ENCODE measurements around the gene DESI1.

DESI1 gene

DNA sequence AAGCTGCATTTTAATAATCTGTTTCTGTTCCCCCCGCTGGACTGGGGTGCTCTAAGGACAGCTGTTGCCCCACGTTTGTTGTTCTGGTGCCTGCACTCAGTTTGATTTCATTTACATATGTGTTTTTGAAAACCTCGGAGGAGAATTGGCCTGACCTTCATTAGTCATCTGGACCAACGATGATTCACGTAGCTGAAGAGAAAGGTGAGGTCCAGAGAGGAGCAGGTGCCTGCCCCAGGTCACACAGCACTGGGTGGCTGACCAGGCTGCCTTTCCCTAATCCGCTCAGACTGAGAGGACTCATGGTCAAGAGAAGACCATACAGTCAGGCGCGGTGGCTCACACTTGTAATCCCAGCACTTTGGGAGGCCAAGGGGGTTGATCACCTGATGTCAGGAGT, 56.3 kb downstream of the DESI1 start:
- no peaks in the 10 kb centered on the region for H3K9me2 ChIP-seq (ENCODE audit: low read depth, low read length)
- H3F3A ChIP-seq (ENCODE audit: insufficient read depth, low read length) = no peaks in the 10 kb centered on the region
- no peaks in the 10 kb centered on the region for H3K9me3 ChIP-seq (ENCODE audit: low read length)
- H3K79me2 ChIP-seq (ENCODE audit: insufficient read depth, low read length) = no peaks in the 10 kb centered on the region
- no peak overlapping the region for H3K9ac ChIP-seq (ENCODE audit: low read length)
- no peak overlapping the region for H2AFZ ChIP-seq (ENCODE audit: low read length)
- no peak overlapping the region for H3K4me3 ChIP-seq (ENCODE audit: low read depth, low read length, poor library complexity, severe bottlenecking)
- no peaks in the 10 kb centered on the region for H3K36me3 ChIP-seq (ENCODE audit: insufficient read depth, low read length)
- no peak overlapping the region for H3K4me2 ChIP-seq (ENCODE audit: low read length)
- TF ChIP-seq, protein P1, sequence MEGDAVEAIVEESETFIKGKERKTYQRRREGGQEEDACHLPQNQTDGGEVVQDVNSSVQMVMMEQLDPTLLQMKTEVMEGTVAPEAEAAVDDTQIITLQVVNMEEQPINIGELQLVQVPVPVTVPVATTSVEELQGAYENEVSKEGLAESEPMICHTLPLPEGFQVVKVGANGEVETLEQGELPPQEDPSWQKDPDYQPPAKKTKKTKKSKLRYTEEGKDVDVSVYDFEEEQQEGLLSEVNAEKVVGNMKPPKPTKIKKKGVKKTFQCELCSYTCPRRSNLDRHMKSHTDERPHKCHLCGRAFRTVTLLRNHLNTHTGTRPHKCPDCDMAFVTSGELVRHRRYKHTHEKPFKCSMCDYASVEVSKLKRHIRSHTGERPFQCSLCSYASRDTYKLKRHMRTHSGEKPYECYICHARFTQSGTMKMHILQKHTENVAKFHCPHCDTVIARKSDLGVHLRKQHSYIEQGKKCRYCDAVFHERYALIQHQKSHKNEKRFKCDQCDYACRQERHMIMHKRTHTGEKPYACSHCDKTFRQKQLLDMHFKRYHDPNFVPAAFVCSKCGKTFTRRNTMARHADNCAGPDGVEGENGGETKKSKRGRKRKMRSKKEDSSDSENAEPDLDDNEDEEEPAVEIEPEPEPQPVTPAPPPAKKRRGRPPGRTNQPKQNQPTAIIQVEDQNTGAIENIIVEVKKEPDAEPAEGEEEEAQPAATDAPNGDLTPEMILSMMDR (IDR thresholded peaks at IDR 0.05; ENCODE audit: low read length) = no peak
- TF ChIP-seq EZH2 (IDR thresholded peaks at IDR 0.05; ENCODE audit: borderline replicate concordance, low read length) = no peak
- H3K4me1 ChIP-seq (ENCODE audit: insufficient read depth, low read length, severe bottlenecking) = no peaks in the 10 kb centered on the region
- no peaks in the 10 kb centered on the region for H4K20me1 ChIP-seq (ENCODE audit: insufficient read depth, low read length)
- no peak overlapping the region for H3K27ac ChIP-seq (ENCODE audit: low read depth, low read length, poor library complexity, severe bottlenecking)
- no peaks in the 10 kb centered on the region; the same call in 1 of the 2 replicates for H3K27me3 ChIP-seq (ENCODE audit: insufficient read depth, low read length)

DNA sequence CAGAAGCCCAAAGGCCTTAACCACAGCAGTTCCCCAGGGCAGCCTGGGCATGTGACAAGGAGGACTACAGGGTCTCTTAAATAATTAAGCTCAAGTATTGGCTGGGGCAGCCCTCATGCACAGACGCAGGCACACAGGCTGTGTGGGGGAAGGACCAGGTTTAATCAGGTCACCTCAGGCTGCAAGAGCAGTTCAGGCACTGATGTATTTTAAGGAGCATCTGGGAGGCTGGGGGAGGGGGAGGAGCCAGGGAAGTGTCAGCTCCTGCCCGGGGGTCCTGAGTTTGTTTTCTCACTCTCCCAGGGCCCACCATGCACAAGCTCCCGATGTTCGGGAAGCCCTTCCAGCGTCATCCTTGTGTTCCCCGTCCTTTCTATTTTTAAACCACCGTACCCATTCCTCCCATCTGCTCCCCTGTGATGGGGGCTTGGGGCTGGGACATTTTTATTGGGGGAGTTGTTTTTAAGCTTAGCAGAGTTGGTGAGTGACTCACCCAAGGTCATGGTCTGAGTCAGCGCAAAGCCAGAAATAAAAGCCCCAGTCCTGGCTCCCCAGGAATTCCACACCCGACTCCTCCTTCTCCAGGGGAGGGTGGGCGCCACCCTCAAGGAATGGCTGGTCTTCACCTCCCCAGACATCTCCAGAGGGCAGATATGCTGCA, 57.7 kb downstream of the DESI1 start:
- H3K9ac ChIP-seq (ENCODE audit: low read length) = no peak overlapping the region
- no peaks in the 10 kb centered on the region; the same call in 1 of the 2 replicates for H3K27me3 ChIP-seq (ENCODE audit: insufficient read depth, low read length)
- H3K4me2 ChIP-seq (ENCODE audit: low read length) = no peak overlapping the region
- H4K20me1 ChIP-seq (ENCODE audit: insufficient read depth, low read length) = no peaks in the 10 kb centered on the region
- H3K4me1 ChIP-seq (ENCODE audit: insufficient read depth, low read length, severe bottlenecking) = no peaks in the 10 kb centered on the region
- no peak overlapping the region for H3K4me3 ChIP-seq (ENCODE audit: low read depth, low read length, poor library complexity, severe bottlenecking)
- no peak for TF ChIP-seq EZH2 (IDR thresholded peaks at IDR 0.05; ENCODE audit: borderline replicate concordance, low read length)
- TF ChIP-seq, protein P1 (IDR thresholded peaks at IDR 0.05; ENCODE audit: low read length) = no peak
- H3K36me3 ChIP-seq (ENCODE audit: insufficient read depth, low read length) = no peaks in the 10 kb centered on the region
- no peak overlapping the region for H3K27ac ChIP-seq (ENCODE audit: low read depth, low read length, poor library complexity, severe bottlenecking)
- H2AFZ ChIP-seq (ENCODE audit: low read length) = no peak overlapping the region
- H3K9me2 ChIP-seq (ENCODE audit: low read depth, low read length) = no peaks in the 10 kb centered on the region
- no peaks in the 10 kb centered on the region for H3K9me3 ChIP-seq (ENCODE audit: low read length)
- H3F3A ChIP-seq (ENCODE audit: insufficient read depth, low read length) = no peaks in the 10 kb centered on the region
- no peaks in the 10 kb centered on the region for H3K79me2 ChIP-seq (ENCODE audit: insufficient read depth, low read length)

DNA sequence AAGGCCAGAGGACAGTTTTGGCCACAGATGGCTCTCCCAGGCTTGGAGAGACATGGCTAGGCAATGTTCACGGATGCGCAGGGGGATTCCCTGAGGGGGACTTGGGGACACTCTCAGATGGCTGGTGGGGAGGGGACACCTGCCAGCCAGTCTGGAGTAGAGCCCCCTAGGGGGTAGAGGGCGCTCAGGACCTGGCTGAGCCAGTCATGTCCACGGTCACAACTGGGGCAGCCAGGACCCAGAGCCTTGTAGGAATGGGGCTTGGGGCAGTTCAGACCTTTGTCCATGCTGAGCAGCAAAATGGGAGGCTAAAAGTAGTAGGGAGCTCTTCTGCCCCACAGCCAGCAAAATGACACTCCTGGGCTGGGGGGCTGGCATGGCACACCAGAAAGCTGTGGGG, 58.4 kb downstream of the DESI1 start:
- Histone ChIP-seq H3K27me3 (ENCODE audit: insufficient read depth, low read length) (no peaks in the 10 kb centered on the region; the same call in 1 of the 2 replicates), H3K9ac (ENCODE audit: low read length) (no peak overlapping the region), H3K4me3 (ENCODE audit: low read depth, low read length, poor library complexity, severe bottlenecking) (no peak overlapping the region), H2AFZ (ENCODE audit: low read length) (no peak overlapping the region), H3K27ac (ENCODE audit: low read depth, low read length, poor library complexity, severe bottlenecking) (no peak overlapping the region), H3K4me2 (ENCODE audit: low read length) (no peak overlapping the region), H3K9me2 (ENCODE audit: low read depth, low read length) (no peaks in the 10 kb centered on the region), H3K79me2 (ENCODE audit: insufficient read depth, low read length) (no peaks in the 10 kb centered on the region), H3K36me3 (ENCODE audit: insufficient read depth, low read length) (no peaks in the 10 kb centered on the region), H3K4me1 (ENCODE audit: insufficient read depth, low read length, severe bottlenecking) (no peaks in the 10 kb centered on the region), H4K20me1 (ENCODE audit: insufficient read depth, low read length) (no peaks in the 10 kb centered on the region), H3K9me3 (ENCODE audit: low read length) (no peaks in the 10 kb centered on the region), H3F3A (ENCODE audit: insufficient read depth, low read length) (no peaks in the 10 kb centered on the region)
- TF ChIP-seq, protein P1 (IDR thresholded peaks at IDR 0.05; ENCODE audit: low read length) = no peak
- TF ChIP-seq EZH2 (IDR thresholded peaks at IDR 0.05; ENCODE audit: borderline replicate concordance, low read length) = no peak
